H1 (cell line): ENCODE data around the gene CST4. TPM values are rescaled to one million over a fixed set of nuclear protein-coding genes. Genes with fewer than 3 reads are reported as not detected.

Experiments used
- CTCF ChIA-PET: fragments of 300-600 bp; sonication (Branson Sonifier 250); formaldehyde crosslinking; loops from one replicate; lab custom pipeline; 2021; ENCODE audit not compliant: partially characterized antibody; lab: Charles Lee
- POLR2A ChIA-PET: fragments of 300-600 bp; sonication (Branson Sonifier 250); formaldehyde crosslinking; loops from one replicate; lab custom pipeline; 2021; ENCODE audit warnings: inconsistent platforms; ENCODE audit not compliant: partially characterized antibody; lab: Charles Lee
- DNase-seq, 2 experiments: peaks; one replicate each; pipeline versions ENCODE4 v3.0.0 to v3.0.0-alpha.2; 2010 to 2022; ENCODE audit warnings: low spot score in 2 of 2, low read depth in 1 of 2, mixed read lengths in 1 of 2
- FAIRE-seq: peaks from 2 replicates; lab custom pipeline; 2011; peaks lifted over from hg19 to GRCh38; lab: Jason Lieb, UNC
- H2AFZ ChIP-seq: 2 replicates; pipeline ENCODE4 v1.8.1; 2012; ENCODE audit warnings: low read length, inconsistent platforms
- H2AK5ac ChIP-seq: 2 replicates; pipeline ENCODE4 v1.6.1; 2013; ENCODE audit warnings: low read depth, low read length
- H2BK120ac ChIP-seq: replicated peaks from 2 replicates; pipeline ENCODE3; 2013; ENCODE audit warnings: low read depth, low read length, inconsistent platforms
- H2BK12ac ChIP-seq: 2 replicates; pipeline ENCODE4 v1.6.1; 2013; ENCODE audit warnings: low read depth, low read length
- H2BK15ac ChIP-seq: 2 replicates; pipeline ENCODE4 v1.6.1; 2013; ENCODE audit warnings: low read length
- H2BK20ac ChIP-seq: 2 replicates; pipeline ENCODE4 v1.6.1; 2013; ENCODE audit warnings: low read length
- H2BK5ac ChIP-seq: 2 replicates; pipeline ENCODE4 v1.6.1; 2013; ENCODE audit warnings: low read depth, low read length
- H3K14ac ChIP-seq: 2 replicates; pipeline ENCODE4 v1.6.1; 2013; ENCODE audit warnings: inconsistent platforms; ENCODE audit not compliant: insufficient read length
- H3K18ac ChIP-seq: 2 replicates; pipeline ENCODE4 v1.6.1; 2013; ENCODE audit warnings: low read length; ENCODE audit errors: extremely low read depth
- H3K23ac ChIP-seq: 2 replicates; pipeline ENCODE4 v1.6.1; 2013; ENCODE audit warnings: inconsistent platforms; ENCODE audit not compliant: insufficient read length
- H3K23me2 ChIP-seq: 2 replicates; pipeline ENCODE4 v1.6.1; 2013; ENCODE audit warnings: low read depth, low read length
- H3K27ac ChIP-seq: 2 replicates; pipeline ENCODE4 v1.6.1; 2011; ENCODE audit warnings: low read depth, low read length, inconsistent platforms
- H3K27me3 ChIP-seq, 4 experiments: replicated peaks in 1 of 4; 1 replicate in 1 of 4; 2 replicates in 3 of 4; pipeline versions ENCODE4 v1.6.1 to v1.8.1; 2011 to 2013; ENCODE audit warnings: low read length in 3 of 4, mild to moderate bottlenecking in 3 of 4, inconsistent platforms in 2 of 4, mixed read lengths in 2 of 4, moderate library complexity in 1 of 4; ENCODE audit not compliant: control insufficient read depth in 3 of 4, insufficient read depth in 3 of 4; ENCODE audit errors: extremely low read depth in 1 of 4
- H3K36me3 ChIP-seq, 4 experiments: 2 replicates each; pipeline versions ENCODE4 v1.6.1 to v1.8.1; 2011 to 2013; ENCODE audit warnings: mild to moderate bottlenecking in 4 of 4, low read length in 3 of 4, moderate library complexity in 2 of 4, control low read depth in 1 of 4, inconsistent platforms in 1 of 4; ENCODE audit not compliant: insufficient read depth in 4 of 4, control insufficient read depth in 2 of 4
- H3K4ac ChIP-seq: replicated peaks from 2 replicates; pipeline ENCODE3; 2013; ENCODE audit warnings: low read length, low read depth, mixed read lengths, inconsistent platforms; ENCODE audit not compliant: insufficient read length
- H3K4me1 ChIP-seq, 4 experiments: replicated peaks in 1 of 4; 1 replicate in 1 of 4; 2 replicates in 3 of 4; pipeline versions ENCODE4 v1.6.1 to v1.8.1; 2011 to 2013; ENCODE audit warnings: low read length in 3 of 4, inconsistent platforms in 2 of 4, mixed read lengths in 1 of 4; ENCODE audit not compliant: insufficient read depth in 4 of 4, control insufficient read depth in 3 of 4
- H3K4me2 ChIP-seq, 2 experiments: 2 replicates each; pipeline versions ENCODE4 v1.6.1 to v1.8.1; 2011 to 2013; ENCODE audit warnings: low read depth in 2 of 2, low read length in 2 of 2, control low read depth in 1 of 2, inconsistent platforms in 1 of 2, mild to moderate bottlenecking in 1 of 2; ENCODE audit not compliant: insufficient read depth in 1 of 2
- H3K4me3 ChIP-seq, 4 experiments: fragments of 200-600, 300-600 bp in 1 of 4; sonication (generic), shearing (Covaris generic), sonication (Bioruptor Twin) in 1 of 4; 2 replicates each; pipeline versions ENCODE4 v1.5.1 to v1.8.1; 2011 to 2016; ENCODE audit warnings: low read length in 4 of 4, low read depth in 3 of 4, control low read depth in 2 of 4, inconsistent platforms in 2 of 4, mild to moderate bottlenecking in 2 of 4, mixed read lengths in 1 of 4, moderate library complexity in 1 of 4; ENCODE audit not compliant: insufficient read depth in 2 of 4; ENCODE audit errors: extremely low read depth in 1 of 4
- H3K56ac ChIP-seq: replicated peaks from 2 replicates; pipeline ENCODE3; 2013; ENCODE audit warnings: low read depth, mild to moderate bottlenecking, mixed read lengths, low read length, inconsistent platforms; ENCODE audit not compliant: insufficient read length
- H3K79me1 ChIP-seq: 2 replicates; pipeline ENCODE4 v1.6.1; 2013; ENCODE audit warnings: low read depth, low read length, control low read depth
- H3K79me2 ChIP-seq, 2 experiments: 2 replicates each; pipeline versions ENCODE4 v1.6.1 to v1.8.1; 2012 to 2013; ENCODE audit warnings: low read length in 2 of 2, mild to moderate bottlenecking in 2 of 2, inconsistent platforms in 1 of 2; ENCODE audit not compliant: insufficient read depth in 2 of 2, control insufficient read depth in 1 of 2
- H3K9ac ChIP-seq, 4 experiments: replicated peaks in 1 of 4; 1 replicate in 1 of 4; 2 replicates in 3 of 4; pipeline versions ENCODE4 v1.6.1 to v1.8.1; 2011 to 2013; ENCODE audit warnings: low read depth in 3 of 4, low read length in 3 of 4, control low read depth in 2 of 4, mild to moderate bottlenecking in 2 of 4, moderate library complexity in 2 of 4, inconsistent platforms in 1 of 4; ENCODE audit errors: extremely low read depth in 1 of 4
- H3K9me3 ChIP-seq, 2 experiments: 2 replicates each; pipeline versions ENCODE4 v1.6.1 to v1.8.1; 2012 to 2013; ENCODE audit warnings: mild to moderate bottlenecking in 2 of 2, moderate library complexity in 2 of 2, control low read depth in 1 of 2, inconsistent platforms in 1 of 2, low read depth in 1 of 2, low read length in 1 of 2, mixed read lengths in 1 of 2; ENCODE audit not compliant: insufficient read depth in 2 of 2
- H4K20me1 ChIP-seq, 2 experiments: replicated peaks in 1 of 2; 2 replicates each; pipeline versions ENCODE3 to v1.8.1; 2011 to 2013; ENCODE audit warnings: inconsistent platforms in 2 of 2, low read length in 2 of 2, mild to moderate bottlenecking in 1 of 2; ENCODE audit not compliant: insufficient read depth in 2 of 2, control insufficient read depth in 1 of 2
- H4K5ac ChIP-seq: 2 replicates; pipeline ENCODE4 v1.6.1; 2013; ENCODE audit warnings: low read length, low read depth, mixed read lengths, inconsistent platforms; ENCODE audit not compliant: insufficient read length
- H4K8ac ChIP-seq: 2 replicates; pipeline ENCODE4 v1.8.0; 2013; ENCODE audit warnings: mild to moderate bottlenecking, moderate library complexity, low read length, inconsistent platforms; ENCODE audit not compliant: insufficient read depth; ENCODE audit errors: extremely low read depth
- H4K91ac ChIP-seq: replicated peaks from 2 replicates; pipeline ENCODE3; 2013; ENCODE audit warnings: low read length, mixed read lengths, inconsistent platforms; ENCODE audit not compliant: insufficient read length
- CBX5 ChIP-seq: fragments of 300-800, 300-1000 bp; sonication (generic); IDR thresholded peaks from 2 replicates; pipeline ENCODE4 v1.7.1; 2016; ENCODE audit warnings: antibody characterized with exemption, low read length, low read depth
- CREB1 ChIP-seq: IDR thresholded peaks from 2 replicates; pipeline ENCODE4 v1.6.1; 2012; ENCODE audit warnings: inconsistent platforms
- MAFK ChIP-seq: IDR thresholded peaks from 2 replicates; pipeline ENCODE4 v1.6.1; 2012; ENCODE audit warnings: low read depth, mild to moderate bottlenecking, improper control_type of control experiment, low read length
- RNF2 ChIP-seq: fragments of 200-900, 300-1000 bp; sonication (generic); IDR thresholded peaks from 2 replicates; pipeline ENCODE4 v1.7.1; 2016; ENCODE audit warnings: borderline replicate concordance, low read depth, mild to moderate bottlenecking, antibody characterized with exemption, low read length; ENCODE audit not compliant: poor library complexity, severe bottlenecking; ENCODE audit errors: missing control alignments
- SAP30 ChIP-seq: fragments of 300-600 bp; sonication (generic); IDR thresholded peaks from 2 replicates; pipeline ENCODE4 v1.7.1; 2012; ENCODE audit warnings: low read length, moderate library complexity, mild to moderate bottlenecking, inconsistent platforms; ENCODE audit not compliant: insufficient read depth, insufficient replicate concordance
- SIX5 ChIP-seq: IDR thresholded peaks from 2 replicates; pipeline ENCODE4 v1.6.1; 2011; ENCODE audit warnings: mild to moderate bottlenecking, low read depth, low read length
- SP2 ChIP-seq: IDR thresholded peaks from 2 replicates; pipeline ENCODE4 v1.6.1; 2012; ENCODE audit warnings: mild to moderate bottlenecking, low read length, inconsistent platforms
- TAF1 ChIP-seq: IDR thresholded peaks from 2 replicates; pipeline ENCODE4 v1.6.1; 2011; ENCODE audit warnings: mild to moderate bottlenecking, low read depth, low read length
- WGBS, 2 experiments: shearing (Covaris generic) in 1 of 2; methylation state at CpG; one replicate each; pipeline versions ENCODE4 v1.1.6 to v1.1.7; 2013 to 2015; ENCODE audit warnings: low lambda C conversion rate in 2 of 2, mixed read lengths in 2 of 2, inconsistent platforms in 1 of 2, low coverage in 1 of 2, missing lambda C conversion rate in 1 of 2; ENCODE audit not compliant: insufficient replicate concordance in 2 of 2, insufficient coverage in 1 of 2, insufficient read length in 1 of 2; ENCODE audit errors: extremely low coverage in 1 of 2, missing lambda C conversion rate in 1 of 2; 5-methylcytosine and 5-hydroxymethylcytosine counted together
- polyA plus RNA-seq, 7 experiments: library from polyadenylated mRNA; depleted of rRNA in 3 of 7; stranded (reverse) in 5 of 7; unstranded in 2 of 7; fragments of >200 nt in 5 of 7; fragments of 200-250 nt in 2 of 7; gene quantifications; 1 replicate in 5 of 7; 2 replicates in 1 of 7; 4 replicates in 1 of 7; pipeline versions ENCODE4 v1.2.1 to v1.2.3, GENCODE V29; 2011 to 2013; ENCODE audit warnings: missing spikeins in 2 of 7, mixed read lengths in 2 of 7
- total RNA-seq: library from RNA; stranded (reverse); fragmentation: NEBNext Ultra II Directional; extraction: Animal tissue kit (Norgen Biotek cat#: 25700); gene quantifications from 2 replicates; pipeline ENCODE4 v1.2.1, GENCODE V29; 2021
- TF ChIP-seq, protein P1 (sequence below): IDR thresholded peaks from 2 replicates; pipeline ENCODE4 v1.6.1; 2012; ENCODE audit warnings: low read length, inconsistent platforms

Gene CST4
- total and polyA plus RNA-seq, 2 of the 8 experiments (the other 6 are each of a cell fraction or from before 2014, with no cell fraction given): not detected

GRCh38 chr20:23669866-23670265 is 19.0 kb downstream of the CST4 start:
- POLR2A ChIA-PET: no interaction called here

More at GRCh38 chr20:23669866-23670265, 19.0 kb downstream of the CST4 start:
- Histone ChIP-seq H4K20me1 (no peaks in the 10 kb centered on the region), H3K36me3 (no peaks in the 10 kb centered on the region), H3K23ac (no peak overlapping the region), H4K91ac (no peak overlapping the region), H3K9ac (no peak overlapping the region), H3K4me2 (no peak overlapping the region), H2BK120ac (no peak overlapping the region), H3K4me3 (no peak overlapping the region), H3K18ac (no peak overlapping the region), H3K79me1 (no peaks in the 10 kb centered on the region), H3K23me2 (peaks cover 9% of the 10 kb centered on the region; the same call in 1 of the 2 replicates), H4K5ac (no peak overlapping the region), H3K27me3 (no peaks in the 10 kb centered on the region), H3K27ac (no peak overlapping the region), H3K9me3 (no peaks in the 10 kb centered on the region), H2BK5ac (no peak overlapping the region), H4K8ac (no peak overlapping the region), H2BK20ac (no peak overlapping the region), H3K56ac (no peak overlapping the region), H3K79me2 (no peaks in the 10 kb centered on the region), H2AFZ (no peak overlapping the region), H2AK5ac (peak overlapping the region; percentile 96), H2BK15ac (no peak overlapping the region), H3K4me1 (no peaks in the 10 kb centered on the region), H3K14ac (no peak overlapping the region), H2BK12ac (no peak overlapping the region), H3K4ac (no peak overlapping the region)
- no peak for TF ChIP-seq SIX5
- no peak for TF ChIP-seq SAP30
- no peak for TF ChIP-seq TAF1
- no peak for TF ChIP-seq CREB1
- TF ChIP-seq MAFK: no peak
- TF ChIP-seq CBX5: no peak
- TF ChIP-seq RNF2: no peak
- TF ChIP-seq SP2: no peak
- TF ChIP-seq, protein P1, sequence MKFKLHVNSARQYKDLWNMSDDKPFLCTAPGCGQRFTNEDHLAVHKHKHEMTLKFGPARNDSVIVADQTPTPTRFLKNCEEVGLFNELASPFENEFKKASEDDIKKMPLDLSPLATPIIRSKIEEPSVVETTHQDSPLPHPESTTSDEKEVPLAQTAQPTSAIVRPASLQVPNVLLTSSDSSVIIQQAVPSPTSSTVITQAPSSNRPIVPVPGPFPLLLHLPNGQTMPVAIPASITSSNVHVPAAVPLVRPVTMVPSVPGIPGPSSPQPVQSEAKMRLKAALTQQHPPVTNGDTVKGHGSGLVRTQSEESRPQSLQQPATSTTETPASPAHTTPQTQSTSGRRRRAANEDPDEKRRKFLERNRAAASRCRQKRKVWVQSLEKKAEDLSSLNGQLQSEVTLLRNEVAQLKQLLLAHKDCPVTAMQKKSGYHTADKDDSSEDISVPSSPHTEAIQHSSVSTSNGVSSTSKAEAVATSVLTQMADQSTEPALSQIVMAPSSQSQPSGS: no peak
- DNase-seq (no peak), FAIRE-seq (no peak)
- CTCF ChIA-PET: interaction anchor here (1.0 kb wide), 1 partner anchor 14 kb away, joined by 4 read pairs; no protein-coding TSS in a partner anchor
- WGBS, 2 experiments: 90% methylated on average over 7 of the region's 7 CpGs; no CpG with 5 or more reads in 1 of the 2 experiments
